AG09309 (cell line): Measurements from ENCODE around the gene SLC17A1.

Experiments
- DNase-seq: peaks from one replicate; pipeline ENCODE4 v3.0.0-alpha.2; 2010; ENCODE audit warnings: low read depth
- H3K4me3 ChIP-seq: 2 replicates; pipeline ENCODE4 v1.5.1; 2011; ENCODE audit warnings: mild to moderate bottlenecking, low read depth, low read length, moderate library complexity; ENCODE audit not compliant: control insufficient read depth
- TF ChIP-seq, protein P1 (sequence below): IDR thresholded peaks from 2 replicates; pipeline ENCODE4 v1.5.1; 2011; ENCODE audit warnings: mild to moderate bottlenecking, low read depth, low read length, inconsistent platforms; ENCODE audit not compliant: insufficient read depth, control insufficient read depth; ENCODE audit errors: missing control alignments

Gene SLC17A1

GRCh38 chr6:25777031-25777430 lies 54.8 kb downstream of the SLC17A1 start:
- H3K4me3 ChIP-seq = no peak overlapping the region
- TF ChIP-seq, protein P1, sequence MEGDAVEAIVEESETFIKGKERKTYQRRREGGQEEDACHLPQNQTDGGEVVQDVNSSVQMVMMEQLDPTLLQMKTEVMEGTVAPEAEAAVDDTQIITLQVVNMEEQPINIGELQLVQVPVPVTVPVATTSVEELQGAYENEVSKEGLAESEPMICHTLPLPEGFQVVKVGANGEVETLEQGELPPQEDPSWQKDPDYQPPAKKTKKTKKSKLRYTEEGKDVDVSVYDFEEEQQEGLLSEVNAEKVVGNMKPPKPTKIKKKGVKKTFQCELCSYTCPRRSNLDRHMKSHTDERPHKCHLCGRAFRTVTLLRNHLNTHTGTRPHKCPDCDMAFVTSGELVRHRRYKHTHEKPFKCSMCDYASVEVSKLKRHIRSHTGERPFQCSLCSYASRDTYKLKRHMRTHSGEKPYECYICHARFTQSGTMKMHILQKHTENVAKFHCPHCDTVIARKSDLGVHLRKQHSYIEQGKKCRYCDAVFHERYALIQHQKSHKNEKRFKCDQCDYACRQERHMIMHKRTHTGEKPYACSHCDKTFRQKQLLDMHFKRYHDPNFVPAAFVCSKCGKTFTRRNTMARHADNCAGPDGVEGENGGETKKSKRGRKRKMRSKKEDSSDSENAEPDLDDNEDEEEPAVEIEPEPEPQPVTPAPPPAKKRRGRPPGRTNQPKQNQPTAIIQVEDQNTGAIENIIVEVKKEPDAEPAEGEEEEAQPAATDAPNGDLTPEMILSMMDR = no peak
- no peak for DNase-seq

GRCh38 chr6:25774120-25774715 lies 57.6 kb downstream of the SLC17A1 start:
- DNase-seq = no peak
- TF ChIP-seq, protein P1 = no peak
- no peak overlapping the region for H3K4me3 ChIP-seq

DNA sequence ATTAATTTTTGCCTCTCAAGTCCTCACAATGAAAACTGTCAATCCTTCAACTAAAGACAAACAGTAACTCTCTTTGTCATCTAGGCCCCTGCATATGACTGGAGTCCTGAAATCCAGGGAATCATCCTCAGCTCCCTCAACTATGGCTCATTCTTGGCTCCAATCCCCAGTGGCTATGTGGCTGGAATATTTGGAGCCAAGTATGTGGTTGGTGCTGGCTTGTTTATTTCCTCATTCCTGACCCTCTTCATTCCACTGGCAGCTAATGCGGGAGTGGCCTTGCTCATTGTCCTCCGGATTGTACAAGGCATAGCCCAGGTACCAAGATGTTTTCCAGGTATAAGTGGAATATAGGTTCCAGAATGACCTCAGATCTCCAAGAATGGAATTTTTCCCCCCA lies 61.9 kb downstream of the SLC17A1 start:
- no peak overlapping the region for H3K4me3 ChIP-seq
- DNase-seq = no peak
- TF ChIP-seq, protein P1 = no peak

- TF ChIP-seq, protein P1 = no peak
- H3K4me3 ChIP-seq = no peak overlapping the region
- DNase-seq = no peak
These were observed 63.3 kb downstream of the SLC17A1 start for GRCh38 chr6:25768566-25768965.

GRCh38 chr6:25764611-25765010 lies 67.2 kb downstream of the SLC17A1 start:
- no peak overlapping the region for H3K4me3 ChIP-seq
- no peak for DNase-seq
- TF ChIP-seq, protein P1 = no peak

- TF ChIP-seq, protein P1 = no peak
- no peak for DNase-seq
- H3K4me3 ChIP-seq = no peak overlapping the region
These were observed 73.8 kb downstream of the SLC17A1 start for GRCh38 chr6:25757936-25758642.
